Esophagus squamous epithelium (tissue), 5 donors: ENCODE measurements around the gene ALOX15B. TPM values are rescaled to one million over a fixed set of nuclear protein-coding genes. Genes with fewer than 3 reads are reported as not detected.

Experiments used
- DNase-seq: peaks from one replicate; lab custom pipeline; 2025; lab: John Stamatoyannopoulos, UW
- H3K27ac ChIP-seq, 4 donors: fragments of 200-600 bp; sonication (generic); one replicate each; pipeline ENCODE4 v1.5.1; 2016 to 2019; ENCODE audit warnings: mild to moderate bottlenecking in 1 of 4
- H3K27me3 ChIP-seq, 4 donors: fragments of 200-600 bp; sonication (generic); 1 replicate in 3 of 4; 2 replicates in 1 of 4; pipeline versions ENCODE4 v1.5.1 to v1.6.0; 2017 to 2021; ENCODE audit warnings: antibody characterized with exemption in 1 of 4
- H3K36me3 ChIP-seq, 3 donors: fragments of 200-600 bp; sonication (generic); one replicate each; pipeline ENCODE4 v1.5.1; 2016 to 2019
- H3K4me1 ChIP-seq, 3 donors: fragments of 200-600 bp; sonication (generic); one replicate each; pipeline ENCODE4 v1.5.1; 2017 to 2019
- H3K4me3 ChIP-seq, 4 donors: fragments of 200-600 bp; sonication (generic); 1 replicate in 3 of 4; 2 replicates in 1 of 4; pipeline ENCODE4 v1.5.1; 2016 to 2019; ENCODE audit warnings: mild to moderate bottlenecking in 2 of 4, moderate library complexity in 1 of 4
- H3K9me3 ChIP-seq, 3 donors: fragments of 200-600 bp; sonication (generic); one replicate each; pipeline ENCODE4 v1.5.1; 2016 to 2019
- POLR2A ChIP-seq, 4 donors: fragments of 450-650 bp; IDR thresholded peaks; one replicate each; pipeline ENCODE4 v1.6.1; 2017; ENCODE audit warnings: antibody characterized with exemption in 4 of 4, mild to moderate bottlenecking in 4 of 4, moderate library complexity in 3 of 4
- WGBS, 2 donors: methylation state at CpG; one replicate each; pipeline ENCODE4 v1.1.5; 2018; 5-methylcytosine and 5-hydroxymethylcytosine counted together
- intact Hi-C: fragments of 100-400 bp; cut with DNase I; formaldehyde crosslinking; loops from one replicate; pipeline ENCODE4 v1.15.0; 2022
- total RNA-seq, 4 donors: library from RNA; depleted of rRNA; stranded (reverse); fragments of >200 nt; gene quantifications; one replicate each; pipeline ENCODE4 v1.1.0, GENCODE V29; 2016
- TF ChIP-seq, protein P1 (sequence below), 6 experiments: fragments of 450-650 bp in 4 of 6; fragments of 200-600 bp in 2 of 6; sonication (generic) in 2 of 6; IDR thresholded peaks; one replicate each; pipeline ENCODE4 v1.5.1; 2016 to 2019; ENCODE audit warnings: antibody characterized with exemption in 6 of 6, mild to moderate bottlenecking in 4 of 6, moderate library complexity in 4 of 6
- donor health status: DM: yes; HTN: yes; CAD: no.

ALOX15B gene
- total RNA-seq, 4 donors from 2014 or later = 24.0 to 104 (median 50.5) TPM

DNA sequence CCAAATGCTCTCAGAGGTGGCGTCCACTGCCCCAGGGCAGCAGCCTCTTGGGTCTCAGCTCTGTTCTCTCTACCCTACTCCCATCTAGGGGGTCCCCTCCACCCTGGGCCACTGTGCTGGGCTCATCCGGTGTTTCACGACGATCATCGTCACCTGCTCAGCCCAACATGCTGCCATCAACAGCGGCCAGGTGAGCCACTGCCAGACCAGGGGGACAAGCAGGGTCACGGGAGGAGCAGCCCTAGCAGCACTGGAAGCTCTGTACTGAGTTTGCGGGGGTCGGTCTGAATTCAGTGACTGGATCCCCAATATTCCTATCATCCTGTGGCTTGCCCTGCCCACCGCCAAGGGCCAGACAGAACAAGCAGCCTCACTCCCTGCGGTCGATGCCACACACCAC lies 32.6 kb downstream of the ALOX15B start:
- WGBS, 2 donors = 89% methylated on average over 5 to 11 of the region's 12 CpGs
- Histone ChIP-seq H3K4me1 (peaks cover 17 to 49% (median 22%) of the 10 kb centered on the region in 3 donors), H3K4me3 (no peak overlapping the region), H3K27me3 (peaks cover 0 to 64% (median 12%) of the 10 kb centered on the region in 4 donors), H3K9me3 (no peaks in the 10 kb centered on the region), H3K36me3 (no peaks in the 10 kb centered on the region), H3K27ac (no peak overlapping the region)
- no peak for DNase-seq
- intact Hi-C loops = no loop called here
- TF ChIP-seq, protein P1, sequence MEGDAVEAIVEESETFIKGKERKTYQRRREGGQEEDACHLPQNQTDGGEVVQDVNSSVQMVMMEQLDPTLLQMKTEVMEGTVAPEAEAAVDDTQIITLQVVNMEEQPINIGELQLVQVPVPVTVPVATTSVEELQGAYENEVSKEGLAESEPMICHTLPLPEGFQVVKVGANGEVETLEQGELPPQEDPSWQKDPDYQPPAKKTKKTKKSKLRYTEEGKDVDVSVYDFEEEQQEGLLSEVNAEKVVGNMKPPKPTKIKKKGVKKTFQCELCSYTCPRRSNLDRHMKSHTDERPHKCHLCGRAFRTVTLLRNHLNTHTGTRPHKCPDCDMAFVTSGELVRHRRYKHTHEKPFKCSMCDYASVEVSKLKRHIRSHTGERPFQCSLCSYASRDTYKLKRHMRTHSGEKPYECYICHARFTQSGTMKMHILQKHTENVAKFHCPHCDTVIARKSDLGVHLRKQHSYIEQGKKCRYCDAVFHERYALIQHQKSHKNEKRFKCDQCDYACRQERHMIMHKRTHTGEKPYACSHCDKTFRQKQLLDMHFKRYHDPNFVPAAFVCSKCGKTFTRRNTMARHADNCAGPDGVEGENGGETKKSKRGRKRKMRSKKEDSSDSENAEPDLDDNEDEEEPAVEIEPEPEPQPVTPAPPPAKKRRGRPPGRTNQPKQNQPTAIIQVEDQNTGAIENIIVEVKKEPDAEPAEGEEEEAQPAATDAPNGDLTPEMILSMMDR (IDR thresholded peaks at IDR 0.05) = no peak
- no peak for TF ChIP-seq POLR2A (IDR thresholded peaks at IDR 0.05)

GRCh38 chr17:8072341-8072728 lies 33.5 kb downstream of the ALOX15B start:
- Histone ChIP-seq H3K27ac (no peak overlapping the region), H3K9me3 (no peaks in the 10 kb centered on the region), H3K4me3 (peak overlapping the region in 1 of 4 donors; percentile 46), H3K36me3 (no peaks in the 10 kb centered on the region), H3K27me3 (peaks cover 0 to 73% (median 12%) of the 10 kb centered on the region in 4 donors), H3K4me1 (peaks cover 17 to 41% (median 22%) of the 10 kb centered on the region in 3 donors)
- no peak for TF ChIP-seq POLR2A (IDR thresholded peaks at IDR 0.05)
- TF ChIP-seq, protein P1 (IDR thresholded peaks at IDR 0.05) = no peak
- no peak for DNase-seq
- intact Hi-C loops = no loop called here
- 8% methylated on average over 17 of the region's 28 CpGs; no CpG with 5 or more reads in 1 of the 2 donors for WGBS, 2 donors

DNA sequence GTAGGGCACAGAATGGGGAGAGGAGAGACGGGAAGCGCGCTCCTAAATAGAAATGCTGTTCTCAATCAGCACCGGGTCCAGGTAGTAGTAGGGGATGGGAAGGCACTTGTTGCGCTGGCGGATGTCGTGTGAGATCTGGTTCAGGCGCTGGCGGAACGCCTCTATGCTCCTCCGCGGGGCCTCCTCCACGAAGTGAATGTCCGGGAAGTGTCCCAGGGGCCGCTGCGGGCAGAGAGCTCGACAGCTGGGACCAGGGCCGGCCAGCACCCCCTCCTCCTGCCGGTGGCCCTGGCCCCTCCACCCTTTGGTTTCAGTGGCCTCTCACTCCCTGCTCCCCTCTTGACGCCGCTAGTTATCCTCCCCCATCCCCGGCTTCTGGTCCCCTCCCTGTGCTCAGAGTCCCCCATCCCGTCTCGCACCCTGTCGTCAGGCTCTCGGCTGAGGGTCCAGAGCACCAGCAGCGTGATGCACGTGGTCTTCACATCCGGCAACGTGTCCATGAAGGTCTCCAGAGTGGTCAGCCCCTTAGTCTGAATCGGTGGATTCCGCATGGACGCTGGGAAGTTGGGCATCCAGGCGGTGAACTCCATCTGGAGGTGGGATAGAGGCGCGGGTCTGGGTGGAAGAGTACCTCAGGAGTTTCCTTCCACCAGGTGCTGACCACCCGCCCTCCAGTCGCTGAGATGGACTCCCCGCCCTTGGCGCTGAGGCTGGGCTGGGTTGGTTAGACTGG lies 34.0 kb downstream of the ALOX15B start:
- no peaks in the 10 kb centered on the region for H3K9me3 ChIP-seq
- H3K27ac ChIP-seq = no peak overlapping the region
- TF ChIP-seq, protein P1 (IDR thresholded peaks at IDR 0.05) = no peak
- no peak for TF ChIP-seq POLR2A (IDR thresholded peaks at IDR 0.05)
- H3K4me3 ChIP-seq = peak overlapping the region in 3 of 4 donors; percentile 18 to 46 (median 23)
- H3K36me3 ChIP-seq = no peaks in the 10 kb centered on the region
- intact Hi-C loops = no loop called here
- DNase-seq = no peak
- peaks cover 0 to 78% (median 12%) of the 10 kb centered on the region in 4 donors for H3K27me3 ChIP-seq
- peaks cover 17 to 39% (median 22%) of the 10 kb centered on the region in 3 donors for H3K4me1 ChIP-seq
- WGBS, 2 donors = 0 to 5% methylated on average over 13 to 18 of the region's 40 CpGs

GRCh38 chr17:8073627-8074484 lies 35.0 kb downstream of the ALOX15B start:
- Histone ChIP-seq H3K27me3 (peaks cover 0 to 88% (median 13%) of the 10 kb centered on the region in 4 donors), H3K4me3 (peak overlapping the region in 3 of 4 donors; percentile 18 to 46 (median 23)), H3K36me3 (no peaks in the 10 kb centered on the region), H3K27ac (no peak overlapping the region), H3K9me3 (no peaks in the 10 kb centered on the region), H3K4me1 (peaks cover 17 to 34% (median 22%) of the 10 kb centered on the region in 3 donors)
- intact Hi-C loops = no loop called here
- TF ChIP-seq, protein P1 (IDR thresholded peaks at IDR 0.05) = peak; percentile 76 to 93 (median 82)
- TF ChIP-seq POLR2A (IDR thresholded peaks at IDR 0.05) = no peak
- WGBS, 2 donors = 9 to 11% methylated on average over 12 to 13 of the region's 28 CpGs
- DNase-seq = no peak
